HL-60/S4 treated with retinoic acid at 250 ng/mL for 4 days and 3 days (cell line): Measurements from ENCODE around the gene SNCAIP.

Experiments used
- in situ Hi-C: fragments of 300-500 bp; cut with MboI; formaldehyde crosslinking; loops from 2 replicates; pipeline ENCODE4 v1.7.0; 2022; ENCODE audit warnings: low sequenced_read_pairs

SNCAIP gene

DNA sequence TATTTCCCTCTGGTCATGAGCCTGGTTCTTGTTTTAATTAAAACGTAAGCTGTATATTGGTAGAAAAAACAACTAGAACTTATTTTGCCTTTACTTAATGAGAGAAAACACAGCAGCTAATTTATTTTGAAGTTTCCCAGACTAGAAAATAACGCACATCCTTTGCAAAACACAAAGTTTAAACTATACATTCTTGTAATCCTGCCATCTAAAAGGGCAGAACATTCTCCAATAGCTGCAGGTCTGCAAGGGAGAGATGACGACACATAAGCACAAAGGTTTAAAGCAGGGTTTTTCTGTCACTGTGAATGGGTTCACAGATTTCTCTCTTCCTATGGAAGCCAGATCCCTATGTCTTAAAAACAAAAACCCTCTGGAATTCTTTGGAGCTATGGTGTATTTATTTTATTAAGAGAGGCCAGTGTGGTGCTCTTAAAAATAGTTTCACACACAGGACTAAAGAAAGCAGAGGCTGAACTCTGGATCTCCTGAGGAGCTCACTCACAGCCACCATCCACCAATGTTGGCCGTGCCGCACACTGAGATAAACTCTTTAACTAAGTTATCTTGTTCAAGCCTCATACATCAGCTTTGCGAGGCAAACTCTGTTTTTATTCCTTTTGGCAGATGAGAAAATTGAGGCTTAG is 82.4 kb downstream of the SNCAIP start:
- in situ Hi-C loops = no loop called here

DNA sequence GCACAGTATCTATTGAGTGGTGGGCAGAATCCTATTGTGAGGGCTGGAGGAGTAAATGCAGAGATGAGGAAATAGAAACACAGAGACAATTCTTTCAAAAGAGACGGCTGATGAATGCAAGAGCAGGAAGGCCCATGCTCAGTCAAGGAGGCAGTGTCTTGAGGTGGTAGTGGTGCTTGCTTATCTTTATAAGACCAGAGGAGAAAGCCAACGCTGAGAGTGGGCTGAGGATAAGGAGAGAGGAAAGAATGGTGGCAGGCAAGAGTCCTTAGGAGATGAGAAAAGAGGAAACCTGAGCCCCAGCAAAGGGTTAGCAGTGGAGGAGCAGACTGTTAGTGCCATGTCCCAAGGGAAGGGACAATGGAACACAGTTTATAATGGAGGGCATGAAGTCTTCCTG is 86.0 kb downstream of the SNCAIP start:
- in situ Hi-C loops = no loop called here

GRCh38 chr5:122400341-122400740 is 88.3 kb downstream of the SNCAIP start:
- in situ Hi-C loops = no loop called here

DNA sequence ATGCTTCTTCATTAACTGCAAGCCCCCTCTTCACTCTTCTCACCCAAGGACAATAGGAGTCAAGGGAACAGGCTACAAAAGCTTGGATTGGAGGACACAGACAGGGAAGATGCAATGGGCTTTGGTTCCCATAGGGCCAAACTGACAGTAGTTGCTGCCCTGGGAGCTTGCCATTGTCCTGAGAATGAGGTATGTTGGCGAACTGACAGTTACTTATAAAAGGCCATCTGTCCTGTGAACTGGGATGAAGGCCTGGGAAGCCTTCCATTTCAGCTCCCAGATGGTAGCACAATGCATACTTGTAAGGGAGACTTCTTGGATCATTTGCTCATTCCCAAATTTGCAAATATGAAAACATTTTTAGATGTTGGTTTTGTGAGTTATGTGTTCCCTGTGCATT is 88.9 kb downstream of the SNCAIP start:
- in situ Hi-C loops = no loop called here

DNA sequence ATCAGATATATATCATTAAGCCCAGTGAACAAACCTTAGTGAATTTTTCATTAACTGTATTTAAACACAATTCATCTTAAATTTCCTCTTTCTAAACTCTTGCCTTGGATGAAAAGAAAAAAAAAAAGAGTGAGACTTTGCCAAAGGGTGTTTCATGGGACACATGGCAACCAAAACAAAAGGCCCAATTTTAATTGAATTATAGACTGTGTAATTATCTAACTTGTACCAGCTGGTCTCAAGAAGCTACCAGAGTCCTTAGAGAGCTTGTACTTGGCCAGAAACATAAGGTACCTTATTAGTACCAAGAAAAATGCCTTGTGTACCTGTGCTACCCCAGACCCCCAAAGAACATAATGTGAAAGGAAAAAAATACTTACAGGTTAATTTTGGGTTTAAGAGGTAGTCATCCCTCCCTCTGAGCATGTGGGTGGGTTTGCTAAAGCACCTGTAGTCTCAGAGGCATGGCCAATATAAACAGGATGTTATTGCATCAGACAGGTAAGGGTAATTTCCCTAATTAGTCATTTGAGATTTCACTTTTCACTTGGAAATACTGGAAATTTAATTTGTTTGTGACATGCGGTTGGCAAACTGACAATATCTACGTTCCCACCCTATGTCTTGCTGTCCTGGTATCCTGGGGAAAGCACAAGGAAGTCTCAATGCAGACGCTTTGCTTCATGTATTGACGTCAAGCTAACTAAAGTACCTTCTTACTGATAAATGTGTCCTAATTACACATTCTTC is 90.1 kb downstream of the SNCAIP start:
- in situ Hi-C loops = no loop called here

DNA sequence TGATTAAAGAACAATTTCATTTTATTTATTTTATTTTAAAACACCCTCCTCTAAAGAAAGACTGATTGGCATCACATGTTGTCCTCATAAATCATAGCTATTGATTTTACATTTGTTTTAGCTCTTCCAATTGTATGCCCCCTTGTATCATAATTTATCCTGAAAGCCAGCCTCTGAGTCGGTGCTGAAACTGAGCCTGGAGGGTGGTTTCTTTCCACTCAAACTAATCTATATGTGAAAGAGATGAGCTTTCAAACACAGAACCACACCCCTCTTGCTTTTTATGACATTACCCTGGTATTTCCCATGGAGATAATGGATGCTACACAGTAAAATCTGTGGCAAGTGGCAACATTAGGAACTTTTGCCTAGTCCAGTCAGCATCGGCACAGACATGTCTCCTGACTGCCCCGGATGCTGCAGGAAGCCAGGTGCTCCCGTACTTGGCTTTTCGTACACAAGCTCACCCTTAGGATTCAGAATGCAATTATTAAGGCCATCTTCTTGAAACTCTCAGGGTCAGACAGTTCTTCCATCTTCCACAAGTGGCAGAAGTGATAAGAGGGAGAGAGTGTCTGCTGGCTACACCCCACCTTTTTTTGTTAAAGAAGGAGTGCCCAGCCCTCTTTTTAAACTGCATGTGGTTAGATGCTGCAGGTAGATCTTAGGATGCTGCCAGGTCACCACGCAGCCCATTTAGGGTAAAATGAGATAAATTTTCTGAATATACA is 91.1 kb downstream of the SNCAIP start:
- in situ Hi-C loops = no loop called here

- in situ Hi-C loops = no loop called here
Measured at GRCh38 chr5:122404018-122404417, 92.0 kb downstream of the SNCAIP start.

GRCh38 chr5:122404653-122405362 is 92.8 kb downstream of the SNCAIP start:
- in situ Hi-C loops = no loop called here

- in situ Hi-C loops = no loop called here
Measured at GRCh38 chr5:122405751-122406150, 93.7 kb downstream of the SNCAIP start.

DNA sequence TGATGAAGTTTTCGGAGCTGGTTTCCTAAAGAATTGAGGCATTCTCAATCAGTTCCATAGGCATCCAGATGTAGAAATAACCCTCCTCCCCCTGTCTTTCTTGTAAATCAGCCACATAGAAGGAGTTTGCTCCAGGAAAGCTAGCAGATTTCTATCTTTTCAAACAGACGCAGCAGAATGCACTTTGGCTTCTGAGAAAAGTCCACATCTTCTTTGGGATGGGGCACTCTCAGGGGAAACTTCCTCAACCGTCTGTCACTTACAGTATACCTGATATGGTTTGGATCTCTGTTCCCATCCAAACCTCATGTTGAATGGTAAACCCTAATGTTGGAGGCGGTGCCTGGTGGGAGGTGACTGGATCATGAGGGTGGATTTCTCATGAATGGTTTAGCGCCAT is 94.1 kb downstream of the SNCAIP start:
- in situ Hi-C loops = no loop called here

GRCh38 chr5:122408592-122409224 is 96.7 kb downstream of the SNCAIP start:
- in situ Hi-C loops = no loop called here

DNA sequence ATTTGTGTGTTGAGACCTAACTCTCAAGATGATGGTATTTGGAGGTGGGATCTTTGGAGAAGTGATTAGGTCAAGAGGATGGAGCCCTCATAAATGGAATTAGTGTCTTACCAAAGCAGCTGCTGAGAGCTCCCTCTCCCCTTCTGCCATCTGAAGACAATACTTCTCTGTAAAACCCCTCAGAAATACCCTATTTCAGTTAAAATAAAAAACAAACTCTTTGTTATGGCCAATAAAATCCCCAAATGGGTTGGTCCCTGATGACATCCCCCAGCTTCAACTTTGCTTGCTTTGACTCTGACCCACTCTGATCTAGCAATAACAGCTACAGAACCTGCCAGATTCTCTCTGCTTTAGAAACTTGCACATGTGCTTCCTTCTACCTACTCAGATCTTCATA is 100.9 kb downstream of the SNCAIP start:
- in situ Hi-C loops = no loop called here

GRCh38 chr5:122413722-122414121 is 101.7 kb downstream of the SNCAIP start:
- in situ Hi-C loops = no loop called here

DNA sequence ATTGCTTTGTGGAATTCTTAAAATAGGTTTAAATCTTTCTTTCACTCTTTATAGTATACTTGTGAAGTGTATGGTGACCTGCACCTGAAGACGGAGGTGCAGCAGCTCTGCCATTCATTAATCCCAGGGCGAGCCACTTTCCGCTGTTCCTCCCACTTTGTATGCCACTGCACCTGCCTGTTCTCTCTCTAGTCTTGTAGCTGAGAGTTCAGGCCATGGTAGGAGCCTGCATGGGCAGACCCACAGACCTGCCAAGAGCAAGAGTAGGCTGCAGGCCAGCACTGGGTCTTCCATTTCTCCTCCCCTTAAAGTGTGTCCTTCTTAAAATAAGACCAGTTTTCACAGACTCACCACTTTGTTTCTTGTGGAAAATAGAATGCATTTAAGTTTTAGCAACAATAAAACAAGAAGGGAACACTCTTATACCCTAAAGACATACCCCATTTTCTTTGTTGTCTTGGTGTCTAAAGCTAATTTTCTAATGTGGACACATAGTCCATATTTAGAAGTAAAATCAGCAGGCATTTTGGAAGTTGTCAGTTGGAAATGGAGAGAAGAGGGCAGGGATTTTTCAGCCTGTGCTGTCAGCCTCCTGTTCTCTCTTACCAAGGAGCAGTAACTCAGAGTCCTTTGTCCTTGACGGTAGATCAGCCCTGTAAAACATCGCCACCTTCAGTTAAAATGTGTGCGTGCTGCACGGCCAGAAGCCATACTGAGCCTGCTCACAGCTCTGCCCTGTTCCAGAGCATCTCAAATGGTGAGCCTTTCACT is 103.2 kb downstream of the SNCAIP start:
- in situ Hi-C loops = no loop called here

- in situ Hi-C loops = no loop called here
Measured at GRCh38 chr5:122415801-122416120, 103.7 kb downstream of the SNCAIP start.

- in situ Hi-C loops = no loop called here
Measured at GRCh38 chr5:122419142-122419894, 107.3 kb downstream of the SNCAIP start.

DNA sequence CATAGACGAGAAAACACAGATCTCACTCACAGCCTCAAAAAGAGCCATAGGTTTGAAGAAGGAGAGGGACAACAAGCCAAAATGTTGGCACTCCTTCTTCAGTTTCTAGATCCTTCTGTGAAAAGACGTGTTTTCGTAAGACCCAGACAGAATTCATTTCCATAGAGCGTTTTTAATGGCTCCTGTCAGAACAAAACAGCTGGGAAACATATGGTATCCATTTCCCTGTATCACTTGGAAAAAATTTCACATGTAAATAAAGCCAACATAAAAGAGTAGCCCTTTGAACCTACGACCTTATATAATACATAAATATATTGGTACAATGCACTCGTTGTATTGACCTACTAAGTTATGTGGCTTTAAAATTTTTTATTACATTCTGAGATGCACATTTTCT is 108.1 kb downstream of the SNCAIP start:
- in situ Hi-C loops = no loop called here

DNA sequence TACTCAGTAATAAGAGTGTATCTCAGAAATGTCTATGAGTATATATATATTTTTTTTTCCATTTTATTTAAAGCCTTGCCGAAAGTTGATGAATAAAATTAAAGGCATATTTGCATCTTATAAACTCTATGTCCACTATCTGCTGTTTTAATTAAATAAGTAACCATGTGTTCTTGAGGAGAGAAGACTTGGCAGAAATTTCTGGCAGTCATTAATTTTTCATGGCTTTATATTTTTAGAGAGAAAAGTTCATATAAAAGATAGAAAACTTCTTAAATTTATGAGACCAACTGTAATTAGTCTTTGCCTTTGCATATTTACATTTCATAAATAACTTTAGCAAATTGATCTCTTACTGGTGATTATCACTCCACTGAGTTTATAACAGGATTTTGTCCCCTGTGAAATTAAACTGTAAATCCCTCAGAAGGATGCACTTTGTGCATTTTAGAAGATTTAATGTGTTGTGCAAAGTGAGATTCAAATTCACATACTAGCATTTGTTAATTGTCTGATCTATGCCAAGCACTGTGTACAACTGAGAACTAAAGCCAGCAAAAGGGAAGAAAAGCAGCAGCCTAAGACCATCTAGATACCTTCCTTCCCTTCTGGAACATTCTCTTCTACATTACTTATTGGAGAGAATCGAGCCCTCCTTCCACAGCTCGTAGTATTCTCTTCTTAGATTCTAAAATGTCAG is 108.7 kb downstream of the SNCAIP start:
- in situ Hi-C loops = no loop called here
